ENCODE measurements around the gene SEPTIN2.

Gene SEPTIN2

GRCh38 chr2:241334813-241335212 is 19.1 kb downstream of the SEPTIN2 start:
- Histone ChIP-seq H3K23ac (ENCODE audit: low read length) (no peak overlapping the region), H2AFZ (ENCODE audit: insufficient read depth, low read length, poor library complexity) (no peak overlapping the region), H4K12ac (ENCODE audit: low read depth, low read length) (no peak overlapping the region), H3K4me2 (ENCODE audit: low read length) (no peak overlapping the region), H4K91ac (ENCODE audit: low read depth, low read length) (no peak overlapping the region), H3K4me1 (ENCODE audit: control insufficient read depth in 1 of 2, insufficient read depth in 2 of 2, low read length in 2 of 2) (no peaks in the 10 kb centered on the region), H3K79me1 (ENCODE audit: low read length) (no peaks in the 10 kb centered on the region), H3K27ac (ENCODE audit: low read depth, low read length) (no peak overlapping the region), H2BK12ac (ENCODE audit: low read length) (no peak overlapping the region), H3K14ac (ENCODE audit: low read length) (no peak overlapping the region), H3K79me2 (ENCODE audit: control insufficient read depth, insufficient read depth, low read length, poor library complexity) (no peaks in the 10 kb centered on the region), H3K9me3 (ENCODE audit: insufficient read depth, low read depth, low read length) (no peaks in the 10 kb centered on the region), H3K36me3 (ENCODE audit: control insufficient read depth in 1 of 2, insufficient read depth in 2 of 2, low read length in 2 of 2) (peaks cover 22 to 51% of the 10 kb centered on the region in 2 experiments), H3K4ac (ENCODE audit: low read depth, low read length) (no peak overlapping the region), H4K8ac (ENCODE audit: low read depth, low read length) (no peak overlapping the region), H3K27me3 (ENCODE audit: insufficient read depth, low read length) (no peaks in the 10 kb centered on the region), H3K18ac (ENCODE audit: low read length) (no peak overlapping the region), H2AK5ac (ENCODE audit: low read length) (no peak overlapping the region), H3K4me3 (ENCODE audit: low read depth, low read length) (no peak overlapping the region), H2BK5ac (ENCODE audit: low read depth, low read length, poor library complexity) (no peak overlapping the region), H3K9ac (ENCODE audit: low read length) (no peak overlapping the region), H2BK120ac (ENCODE audit: insufficient read depth, low read length, poor library complexity) (no peak overlapping the region)
- WGBS (ENCODE audit: extremely low coverage, insufficient coverage, insufficient read length), result no CpG with 5 or more reads among the region's 2 CpGs
- no peak for DNase-seq

- no peak for DNase-seq
- no peak overlapping the region for H4K12ac ChIP-seq (ENCODE audit: low read depth, low read length)
- H3K79me1 ChIP-seq (ENCODE audit: low read length), result no peaks in the 10 kb centered on the region
- no peak overlapping the region for H2AK5ac ChIP-seq (ENCODE audit: low read length)
- no peaks in the 10 kb centered on the region for H3K4me1 ChIP-seq (ENCODE audit: control insufficient read depth in 1 of 2, insufficient read depth in 2 of 2, low read length in 2 of 2)
- no peak overlapping the region for H3K23ac ChIP-seq (ENCODE audit: low read length)
- no peaks in the 10 kb centered on the region for H3K27me3 ChIP-seq (ENCODE audit: insufficient read depth, low read length)
- WGBS (ENCODE audit: extremely low coverage, insufficient coverage, insufficient read length), result no CpG with 5 or more reads among the region's 8 CpGs
- H3K9ac ChIP-seq (ENCODE audit: low read length), result no peak overlapping the region
- H4K8ac ChIP-seq (ENCODE audit: low read depth, low read length), result no peak overlapping the region
- H3K4me3 ChIP-seq (ENCODE audit: low read depth, low read length), result no peak overlapping the region
- H2AFZ ChIP-seq (ENCODE audit: insufficient read depth, low read length, poor library complexity), result no peak overlapping the region
- H3K14ac ChIP-seq (ENCODE audit: low read length), result no peak overlapping the region
- H2BK5ac ChIP-seq (ENCODE audit: low read depth, low read length, poor library complexity), result no peak overlapping the region
- no peak overlapping the region for H2BK12ac ChIP-seq (ENCODE audit: low read length)
- no peak overlapping the region for H4K91ac ChIP-seq (ENCODE audit: low read depth, low read length)
- H3K79me2 ChIP-seq (ENCODE audit: control insufficient read depth, insufficient read depth, low read length, poor library complexity), result no peaks in the 10 kb centered on the region
- no peak overlapping the region for H3K4ac ChIP-seq (ENCODE audit: low read depth, low read length)
- H2BK120ac ChIP-seq (ENCODE audit: insufficient read depth, low read length, poor library complexity), result no peak overlapping the region
- no peak overlapping the region for H3K27ac ChIP-seq (ENCODE audit: low read depth, low read length)
- H3K36me3 ChIP-seq (ENCODE audit: control insufficient read depth in 1 of 2, insufficient read depth in 2 of 2, low read length in 2 of 2), result peaks cover 44 to 69% of the 10 kb centered on the region in 2 experiments
- H3K18ac ChIP-seq (ENCODE audit: low read length), result no peak overlapping the region
- no peaks in the 10 kb centered on the region for H3K9me3 ChIP-seq (ENCODE audit: insufficient read depth, low read depth, low read length)
- no peak overlapping the region for H3K4me2 ChIP-seq (ENCODE audit: low read length)
Measured at GRCh38 chr2:241339839-241340630, 24.3 kb downstream of the SEPTIN2 start.

GRCh38 chr2:241340631-241341163 is 25.0 kb downstream of the SEPTIN2 start:
- Histone ChIP-seq H4K91ac (ENCODE audit: low read depth, low read length) (no peak overlapping the region), H2BK12ac (ENCODE audit: low read length) (no peak overlapping the region), H2AK5ac (ENCODE audit: low read length) (no peak overlapping the region), H2BK120ac (ENCODE audit: insufficient read depth, low read length, poor library complexity) (no peak overlapping the region), H3K27me3 (ENCODE audit: insufficient read depth, low read length) (no peaks in the 10 kb centered on the region), H4K12ac (ENCODE audit: low read depth, low read length) (no peak overlapping the region), H3K79me1 (ENCODE audit: low read length) (no peaks in the 10 kb centered on the region), H3K4ac (ENCODE audit: low read depth, low read length) (no peak overlapping the region), H3K9me3 (ENCODE audit: insufficient read depth, low read depth, low read length) (no peaks in the 10 kb centered on the region), H3K9ac (ENCODE audit: low read length) (no peak overlapping the region), H3K36me3 (ENCODE audit: control insufficient read depth in 1 of 2, insufficient read depth in 2 of 2, low read length in 2 of 2) (peaks cover 47 to 69% of the 10 kb centered on the region in 2 experiments), H3K4me3 (ENCODE audit: low read depth, low read length) (no peak overlapping the region), H3K4me2 (ENCODE audit: low read length) (no peak overlapping the region), H3K79me2 (ENCODE audit: control insufficient read depth, insufficient read depth, low read length, poor library complexity) (no peaks in the 10 kb centered on the region), H3K27ac (ENCODE audit: low read depth, low read length) (no peak overlapping the region), H3K18ac (ENCODE audit: low read length) (no peak overlapping the region), H3K4me1 (ENCODE audit: control insufficient read depth in 1 of 2, insufficient read depth in 2 of 2, low read length in 2 of 2) (no peaks in the 10 kb centered on the region), H3K23ac (ENCODE audit: low read length) (no peak overlapping the region), H2AFZ (ENCODE audit: insufficient read depth, low read length, poor library complexity) (no peak overlapping the region), H2BK5ac (ENCODE audit: low read depth, low read length, poor library complexity) (no peak overlapping the region), H3K14ac (ENCODE audit: low read length) (no peak overlapping the region), H4K8ac (ENCODE audit: low read depth, low read length) (no peak overlapping the region)
- WGBS (ENCODE audit: extremely low coverage, insufficient coverage, insufficient read length), result no CpG with 5 or more reads among the region's 3 CpGs
- DNase-seq, result no peak

GRCh38 chr2:241344925-241345651 is 29.4 kb downstream of the SEPTIN2 start:
- H2AFZ ChIP-seq (ENCODE audit: insufficient read depth, low read length, poor library complexity), result no peak overlapping the region
- no peaks in the 10 kb centered on the region for H3K79me2 ChIP-seq (ENCODE audit: control insufficient read depth, insufficient read depth, low read length, poor library complexity)
- no peak overlapping the region for H4K12ac ChIP-seq (ENCODE audit: low read depth, low read length)
- peaks cover 2% of the 10 kb centered on the region for H3K9me3 ChIP-seq (ENCODE audit: insufficient read depth, low read depth, low read length)
- no peak overlapping the region for H3K18ac ChIP-seq (ENCODE audit: low read length)
- no peak overlapping the region for H3K9ac ChIP-seq (ENCODE audit: low read length)
- H2BK5ac ChIP-seq (ENCODE audit: low read depth, low read length, poor library complexity), result no peak overlapping the region
- no peak overlapping the region for H3K4me3 ChIP-seq (ENCODE audit: low read depth, low read length)
- no peak overlapping the region for H4K91ac ChIP-seq (ENCODE audit: low read depth, low read length)
- no peak for DNase-seq
- no peaks in the 10 kb centered on the region for H3K27me3 ChIP-seq (ENCODE audit: insufficient read depth, low read length)
- H3K36me3 ChIP-seq (ENCODE audit: control insufficient read depth in 1 of 2, insufficient read depth in 2 of 2, low read length in 2 of 2), result peaks cover 62 to 75% of the 10 kb centered on the region in 2 experiments
- H4K8ac ChIP-seq (ENCODE audit: low read depth, low read length), result no peak overlapping the region
- no peaks in the 10 kb centered on the region for H3K4me1 ChIP-seq (ENCODE audit: control insufficient read depth in 1 of 2, insufficient read depth in 2 of 2, low read length in 2 of 2)
- H2BK120ac ChIP-seq (ENCODE audit: insufficient read depth, low read length, poor library complexity), result no peak overlapping the region
- no peak overlapping the region for H3K27ac ChIP-seq (ENCODE audit: low read depth, low read length)
- H2BK12ac ChIP-seq (ENCODE audit: low read length), result no peak overlapping the region
- no peak overlapping the region for H3K4me2 ChIP-seq (ENCODE audit: low read length)
- H2AK5ac ChIP-seq (ENCODE audit: low read length), result no peak overlapping the region
- WGBS (ENCODE audit: extremely low coverage, insufficient coverage, insufficient read length), result no CpG with 5 or more reads among the region's 9 CpGs
- no peak overlapping the region for H3K4ac ChIP-seq (ENCODE audit: low read depth, low read length)
- H3K79me1 ChIP-seq (ENCODE audit: low read length), result no peaks in the 10 kb centered on the region
- H3K14ac ChIP-seq (ENCODE audit: low read length), result no peak overlapping the region
- H3K23ac ChIP-seq (ENCODE audit: low read length), result no peak overlapping the region

Data from trophoblast cell (in vitro differentiated cells and primary cell).